GM10847 (cell line): Measurements from ENCODE around the gene FGFR3.

ENCODE experiments used
- POLR2A ChIP-seq: IDR thresholded peaks from 2 replicates; pipeline ENCODE4 v1.6.1; 2011; ENCODE audit not compliant: insufficient read length; ENCODE audit errors: extremely low read depth

The FGFR3 gene

DNA sequence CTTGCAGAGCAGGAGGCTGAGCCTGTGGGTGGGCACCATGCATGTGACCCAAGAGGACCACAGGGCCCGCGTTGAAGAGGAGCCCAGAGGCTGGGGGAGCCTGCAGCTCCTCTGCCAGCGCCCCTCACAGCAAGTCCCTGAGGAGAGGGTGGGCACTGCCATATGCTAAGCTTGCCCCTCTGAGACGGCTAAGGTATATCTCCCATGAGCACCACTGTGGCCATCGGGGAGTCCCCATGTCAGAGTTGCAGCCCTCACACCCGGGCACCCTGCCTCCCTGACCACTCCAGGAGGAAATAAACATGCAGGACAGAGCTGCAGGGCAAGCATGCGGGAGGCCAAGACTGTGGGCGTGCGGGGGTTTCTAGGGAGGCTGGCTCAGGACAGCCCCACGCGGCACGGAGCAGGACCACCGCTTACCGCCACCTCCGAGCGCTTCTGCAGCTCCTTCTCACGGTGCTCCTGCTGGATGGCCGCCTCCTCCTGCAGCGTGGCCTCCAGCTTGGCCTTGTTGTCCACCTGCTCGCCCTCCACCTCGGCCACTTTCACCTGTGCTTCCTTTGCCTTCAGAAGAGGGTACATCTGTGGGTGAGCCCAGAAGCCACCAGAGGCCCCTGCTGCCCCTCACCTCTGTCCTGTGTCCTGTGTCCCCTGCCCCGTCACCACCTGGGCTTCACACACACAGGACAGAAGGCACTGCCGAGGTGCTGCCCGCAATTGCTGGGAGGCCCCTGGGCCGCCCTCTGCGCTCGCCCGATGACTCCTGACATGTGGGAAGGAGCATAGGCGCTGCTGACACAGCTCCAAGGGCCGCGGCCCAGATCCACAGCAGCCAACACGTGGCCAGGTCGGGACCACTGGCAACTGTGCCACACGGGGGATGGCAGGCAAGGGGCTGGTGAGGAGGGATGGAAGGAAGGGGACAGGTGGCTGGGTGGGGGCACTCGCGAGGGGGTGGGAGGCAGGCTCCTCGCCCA, 29.8 kb downstream of the FGFR3 start:
- no peak for TF ChIP-seq POLR2A

DNA sequence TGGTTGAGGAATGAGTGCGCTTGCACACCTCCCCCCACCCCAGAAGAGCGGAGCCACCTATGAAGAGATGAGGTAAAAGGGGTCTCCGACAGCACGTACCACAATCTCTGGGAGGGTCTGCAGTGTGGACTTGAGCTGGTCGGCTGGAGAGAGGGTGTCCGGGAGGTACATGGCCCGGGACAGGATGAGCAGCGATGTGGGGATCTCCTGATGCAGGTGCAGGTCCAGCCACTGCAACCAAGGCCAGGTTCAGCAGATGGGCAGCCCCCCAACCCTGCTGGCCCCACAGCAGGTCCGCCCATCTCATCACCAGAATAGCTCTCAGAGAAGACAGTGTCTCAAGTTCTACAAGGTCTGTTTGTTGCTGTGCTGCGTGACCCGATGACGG, 30.4 kb downstream of the FGFR3 start:
- TF ChIP-seq POLR2A, result no peak

DNA sequence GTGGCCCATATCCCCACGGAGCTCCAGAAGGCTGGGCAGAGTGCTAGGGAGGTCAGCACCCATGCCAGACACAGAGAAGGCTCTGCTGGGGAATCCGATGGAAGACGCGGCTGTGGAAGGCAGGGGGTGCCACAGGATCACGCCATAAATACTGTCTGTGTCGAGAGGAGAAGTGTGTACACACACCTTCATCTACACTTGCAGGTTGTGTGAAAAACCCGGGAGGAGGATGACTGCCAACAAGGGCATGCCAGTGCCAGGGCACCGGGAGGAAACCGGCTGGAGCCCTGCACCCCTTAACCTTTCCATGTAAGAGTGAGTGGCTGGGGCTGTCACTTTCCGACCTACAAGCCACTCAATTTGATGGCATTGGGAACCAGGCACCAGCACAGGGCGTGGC, 31.7 kb downstream of the FGFR3 start:
- TF ChIP-seq POLR2A, result no peak

DNA sequence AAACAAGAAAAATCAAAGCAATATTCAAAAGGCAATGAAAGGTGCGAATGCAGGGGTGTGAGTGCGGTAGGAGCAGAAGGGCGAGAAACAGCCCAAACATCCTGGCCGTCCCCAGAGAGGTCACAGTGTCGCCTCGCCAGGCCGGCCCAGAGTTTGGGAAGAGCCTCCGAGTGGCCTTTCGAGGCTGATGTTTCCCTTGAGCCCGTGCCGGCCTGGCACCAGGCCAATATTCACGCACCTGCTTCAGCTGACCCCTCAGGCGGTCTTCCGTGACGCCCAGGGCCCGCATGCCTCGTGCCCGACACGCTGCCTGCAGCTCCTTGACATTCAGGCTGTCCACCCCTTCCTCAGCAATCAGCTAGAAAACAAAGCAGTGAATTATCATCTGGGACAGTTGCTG, 32.2 kb downstream of the FGFR3 start:
- no peak for TF ChIP-seq POLR2A

DNA sequence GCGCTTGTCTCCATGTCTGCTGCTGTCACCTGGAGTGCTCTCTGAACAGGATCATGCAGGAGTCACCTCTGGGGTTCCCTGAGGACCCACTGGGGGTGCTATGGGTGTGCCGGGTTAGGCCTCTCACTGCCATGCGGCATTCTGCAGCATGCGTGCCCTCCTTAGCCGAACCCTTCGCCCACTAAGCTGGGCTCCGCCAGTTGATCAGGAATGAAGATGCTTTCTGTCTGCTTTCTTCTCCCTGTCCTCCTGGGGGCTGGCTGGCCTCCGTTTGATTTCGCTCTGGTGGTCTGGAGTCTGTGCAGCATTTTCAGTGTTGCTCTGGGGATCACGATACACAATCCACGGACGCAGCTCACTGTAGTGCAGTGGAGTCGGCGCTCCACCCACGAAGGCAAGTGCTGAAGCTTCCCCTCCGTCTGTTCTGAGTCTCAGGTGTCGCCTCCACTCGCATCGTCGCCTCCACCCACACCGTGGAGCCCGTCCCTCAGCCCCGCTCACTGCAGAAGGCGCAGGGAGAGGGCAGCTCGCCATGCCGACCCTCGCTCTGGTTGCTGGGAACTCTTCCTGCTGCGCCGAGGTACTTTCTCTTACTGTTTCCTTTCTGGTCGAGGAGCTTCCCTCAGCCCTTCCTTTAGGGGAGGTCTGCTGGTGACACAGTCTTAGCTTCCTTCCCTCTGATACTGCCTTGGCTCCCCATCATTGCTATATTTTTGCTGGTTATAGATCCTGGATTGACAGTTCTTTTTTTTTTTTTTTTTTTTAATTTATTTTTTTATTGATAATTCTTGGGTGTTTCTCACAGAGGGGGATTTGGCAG, 33.6 kb downstream of the FGFR3 start:
- no peak for TF ChIP-seq POLR2A

DNA sequence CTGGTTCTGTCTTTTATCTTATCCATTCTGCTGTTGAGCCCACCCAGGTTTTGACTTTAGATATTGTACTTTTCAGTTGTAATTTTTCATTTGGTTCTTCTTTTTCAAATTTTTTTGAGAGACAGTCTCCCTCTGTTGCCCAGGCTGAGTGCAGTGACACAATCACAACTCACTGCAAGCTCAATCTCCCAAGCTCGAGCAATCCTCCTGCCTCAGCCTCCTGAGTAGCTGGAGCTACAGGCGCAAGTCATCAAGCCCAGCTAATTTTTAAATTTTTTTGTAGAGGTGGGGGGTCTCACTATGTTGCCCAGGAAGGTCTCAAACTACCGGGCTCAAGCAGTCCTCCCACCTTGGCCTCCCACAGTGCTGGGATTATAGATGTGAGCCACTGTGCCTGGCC, 37.1 kb downstream of the FGFR3 start:
- TF ChIP-seq POLR2A, result no peak

DNA sequence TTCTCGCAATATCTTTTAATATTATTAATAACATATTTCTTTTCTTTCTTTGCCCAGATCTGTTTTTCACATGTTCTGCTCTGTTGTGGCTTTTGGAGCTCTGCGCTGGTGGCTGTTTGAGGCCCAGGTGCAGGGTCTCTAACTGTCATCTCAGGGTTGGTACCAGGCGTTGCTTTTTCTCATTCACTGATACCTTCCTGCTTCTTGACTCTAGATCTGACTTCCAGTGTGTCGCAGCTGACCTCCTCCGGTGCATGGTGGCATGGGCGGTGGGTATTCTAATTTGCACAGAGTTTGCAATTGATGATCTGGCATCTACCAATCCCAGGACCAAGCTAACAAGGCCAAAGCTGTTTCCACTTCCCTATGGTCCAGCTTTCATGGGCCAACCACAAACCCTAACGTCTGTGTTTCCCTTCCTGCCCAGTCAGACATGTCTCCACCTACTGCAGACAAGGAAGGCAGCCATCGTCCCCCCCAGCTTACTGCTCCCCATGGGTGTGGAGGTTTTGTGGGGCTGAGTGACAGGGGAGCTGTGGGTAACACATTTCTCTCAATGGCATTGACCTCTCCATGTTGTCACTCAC, 37.6 kb downstream of the FGFR3 start:
- no peak for TF ChIP-seq POLR2A

DNA sequence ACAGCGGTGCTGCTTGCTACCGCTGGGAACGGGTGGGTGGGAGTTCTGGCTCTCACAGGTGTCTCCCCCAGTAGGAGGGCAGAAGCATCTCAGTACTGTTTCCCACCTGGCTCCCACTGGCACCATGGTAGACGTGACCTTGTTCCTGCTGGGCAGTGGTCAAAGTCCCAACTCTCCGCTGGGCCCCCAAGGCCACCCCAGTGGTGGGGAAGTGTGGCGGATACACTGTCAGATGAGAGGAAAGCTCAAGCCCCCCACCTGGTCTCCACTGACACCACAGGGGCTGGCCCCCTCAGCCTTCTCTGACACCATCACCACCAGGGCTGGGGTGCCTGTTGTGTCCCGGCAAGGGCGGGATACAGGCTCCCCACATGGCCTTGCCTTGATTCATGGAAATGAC, 38.2 kb downstream of the FGFR3 start:
- no peak for TF ChIP-seq POLR2A

DNA sequence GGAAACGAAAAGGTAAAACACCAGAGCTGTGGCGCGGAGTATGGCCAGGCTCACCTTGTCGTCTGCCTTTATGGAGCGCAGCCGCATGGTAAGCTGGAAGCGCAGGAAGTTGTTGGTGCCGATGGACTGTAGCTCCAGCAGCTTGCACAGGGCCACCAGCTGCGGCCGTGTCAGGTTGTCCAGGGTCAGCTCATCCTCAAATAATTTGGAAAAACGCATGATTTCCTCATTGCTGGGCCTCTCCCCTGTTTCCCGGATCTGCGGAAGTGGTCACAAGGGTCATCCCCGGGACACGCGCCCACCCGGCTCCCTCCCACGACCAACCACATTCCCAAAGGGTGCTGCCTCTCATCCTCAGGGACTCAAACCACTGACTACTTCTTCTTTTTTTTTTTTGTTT, 39.6 kb downstream of the FGFR3 start:
- no peak for TF ChIP-seq POLR2A

DNA sequence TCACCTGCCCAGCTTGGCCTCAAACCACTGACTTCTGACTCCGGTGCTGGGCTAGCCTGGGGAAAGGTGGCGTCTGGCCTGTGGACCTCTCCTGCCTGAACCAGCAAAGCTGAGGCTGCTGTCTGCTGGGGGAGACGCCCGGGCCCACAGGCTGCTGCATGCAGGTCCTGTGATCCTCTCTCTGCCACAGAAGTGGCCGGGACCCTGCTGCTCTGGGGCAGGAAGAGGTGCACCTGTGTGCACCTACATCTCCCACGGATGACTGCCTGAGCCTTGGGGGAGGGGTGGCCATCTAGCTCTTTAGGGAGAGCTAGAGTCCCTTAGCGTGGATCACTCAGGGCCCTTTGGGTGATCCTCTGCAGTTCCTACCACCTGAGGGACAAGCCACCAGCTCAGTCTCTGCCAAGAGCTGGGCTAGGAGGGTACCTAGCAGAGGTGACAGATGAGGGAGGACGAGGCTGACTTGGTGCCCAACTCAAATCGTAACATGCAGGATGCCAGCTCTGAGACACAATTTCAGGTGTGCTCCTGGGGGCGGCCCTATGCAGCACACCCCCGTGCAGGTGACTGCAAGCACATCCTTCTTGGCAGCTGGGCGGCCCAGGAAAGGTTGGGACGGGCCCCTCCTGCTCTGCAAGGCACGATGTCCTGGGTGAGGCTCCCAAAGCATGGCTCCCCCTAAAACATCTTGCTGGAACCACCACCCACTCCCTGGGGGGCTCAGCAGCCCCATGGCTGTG, 40.4 kb downstream of the FGFR3 start:
- no peak for TF ChIP-seq POLR2A

DNA sequence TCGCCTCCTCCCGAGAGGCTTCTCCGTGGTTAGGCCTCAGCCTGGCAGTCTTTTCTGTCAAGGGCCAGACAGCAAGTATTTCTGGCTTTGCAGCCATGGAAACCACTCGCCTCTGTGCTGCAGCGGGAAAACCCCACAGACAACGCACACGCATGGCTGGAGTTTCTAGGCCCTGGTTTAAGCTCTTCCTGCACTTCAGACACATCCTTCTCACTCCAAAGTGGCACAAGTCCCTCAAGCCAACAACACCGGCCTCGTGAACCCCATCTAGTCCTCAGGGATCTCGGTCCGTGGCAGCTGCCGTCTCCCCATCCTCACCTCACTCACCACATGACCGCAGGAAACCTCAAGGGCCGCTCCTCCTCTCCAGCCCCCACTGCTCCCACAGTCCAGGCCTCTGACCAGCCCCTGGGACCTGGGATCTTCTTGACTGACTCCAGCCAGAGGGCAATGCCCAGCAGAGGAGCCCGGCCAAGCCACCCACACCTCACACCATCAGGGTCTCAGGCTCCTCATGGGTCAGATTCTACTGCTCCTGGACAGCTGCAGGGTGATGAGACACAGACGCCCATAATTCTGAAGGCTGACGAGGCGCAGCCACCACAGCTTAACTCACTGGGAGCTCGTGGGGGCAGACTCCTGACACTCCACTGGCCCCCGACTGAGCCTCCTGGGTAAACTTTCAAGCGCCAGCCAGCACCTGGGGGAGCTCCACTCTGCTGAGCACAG, 41.1 kb downstream of the FGFR3 start:
- TF ChIP-seq POLR2A, result no peak

DNA sequence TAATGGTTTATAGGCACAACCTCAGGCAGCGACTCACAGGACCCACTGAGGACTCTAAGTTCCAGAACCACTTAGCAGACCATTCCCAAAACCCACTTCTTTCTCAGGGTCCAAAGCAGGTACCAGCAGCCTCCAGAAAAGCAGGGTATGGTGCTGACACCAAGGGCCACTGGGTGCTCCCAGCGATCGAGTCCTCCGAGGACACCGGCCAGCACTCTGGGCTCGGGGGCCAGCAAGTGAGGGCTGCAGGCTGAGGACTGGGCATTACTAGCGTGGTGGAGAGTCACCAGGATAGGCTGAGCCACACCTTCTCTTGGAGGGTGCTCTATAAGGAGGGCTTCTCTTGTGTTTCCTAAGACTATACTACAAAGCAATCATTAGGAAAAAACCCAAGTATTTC, 43.6 kb downstream of the FGFR3 start:
- TF ChIP-seq POLR2A, result no peak

DNA sequence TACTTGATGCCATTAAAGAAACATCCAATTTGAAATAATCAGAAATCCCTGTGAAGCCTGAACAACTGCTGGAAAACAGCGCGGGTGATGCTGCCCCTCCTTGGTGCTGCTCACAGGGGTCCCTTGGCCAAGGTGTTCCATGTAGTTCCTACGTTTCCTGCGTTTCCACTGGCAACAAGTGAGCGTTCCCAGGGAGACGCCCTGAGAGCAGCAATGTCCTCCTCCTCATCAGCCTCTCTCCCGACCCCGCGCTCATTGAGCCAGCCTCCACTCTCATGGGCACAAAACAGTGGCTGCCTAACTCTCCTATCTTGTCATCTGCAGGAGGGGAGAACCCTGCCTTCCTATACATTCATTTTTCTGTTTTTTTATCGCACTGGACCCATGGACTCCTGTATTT, 44.0 kb downstream of the FGFR3 start:
- TF ChIP-seq POLR2A, result no peak

DNA sequence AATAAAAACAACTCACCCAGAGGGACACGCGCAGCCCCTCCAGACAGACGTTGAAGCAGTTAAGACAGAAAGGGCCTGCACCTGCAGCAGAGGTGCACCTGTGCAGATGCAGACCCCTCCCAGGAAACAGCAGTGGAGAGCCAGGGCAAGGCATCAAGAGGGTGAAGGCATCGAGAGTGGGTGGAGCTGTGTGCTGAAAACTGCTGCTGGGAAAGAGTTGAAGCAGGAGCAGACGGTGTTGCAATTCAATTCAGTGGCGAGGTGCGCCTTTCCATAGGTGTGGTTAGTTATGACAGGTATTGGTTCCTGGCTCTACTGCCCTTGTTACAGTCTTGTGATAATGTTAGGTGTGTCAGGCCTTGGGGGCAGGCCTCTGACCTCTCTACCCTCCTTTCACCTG, 46.2 kb downstream of the FGFR3 start:
- no peak for TF ChIP-seq POLR2A
